GM19193 (cell line): Measurements from ENCODE around the gene CFAP299.

Source experiments
- POLR2A ChIP-seq: IDR thresholded peaks from 4 replicates; pipeline ENCODE4 v1.6.1; 2011; ENCODE audit not compliant: insufficient read depth, insufficient read length; ENCODE audit errors: extremely low read depth

Gene CFAP299

GRCh38 chr4:80412322-80412721, 76.8 kb downstream of the CFAP299 start:
- no peak for TF ChIP-seq POLR2A

GRCh38 chr4:80413086-80413485, 77.6 kb downstream of the CFAP299 start:
- no peak for TF ChIP-seq POLR2A

GRCh38 chr4:80417019-80417418, 81.5 kb downstream of the CFAP299 start:
- no peak for TF ChIP-seq POLR2A

GRCh38 chr4:80419946-80420345, 84.4 kb downstream of the CFAP299 start:
- no peak for TF ChIP-seq POLR2A

- no peak for TF ChIP-seq POLR2A
Measured at GRCh38 chr4:80420638-80421037, 85.1 kb downstream of the CFAP299 start.

GRCh38 chr4:80422727-80423404, 87.3 kb downstream of the CFAP299 start:
- TF ChIP-seq POLR2A: no peak

- TF ChIP-seq POLR2A: no peak
Measured at GRCh38 chr4:80423553-80424224, 88.2 kb downstream of the CFAP299 start.

GRCh38 chr4:80424225-80424581, 88.7 kb downstream of the CFAP299 start:
- TF ChIP-seq POLR2A: no peak

GRCh38 chr4:80425124-80426100, 89.9 kb downstream of the CFAP299 start:
- TF ChIP-seq POLR2A: no peak

GRCh38 chr4:80431203-80431965, 95.9 kb downstream of the CFAP299 start:
- no peak for TF ChIP-seq POLR2A

- no peak for TF ChIP-seq POLR2A
Measured at GRCh38 chr4:80434238-80434637, 98.7 kb downstream of the CFAP299 start.

GRCh38 chr4:80438016-80438415, 102.5 kb downstream of the CFAP299 start:
- no peak for TF ChIP-seq POLR2A

GRCh38 chr4:80446248-80446647, 110.7 kb downstream of the CFAP299 start:
- no peak for TF ChIP-seq POLR2A

GRCh38 chr4:80446664-80447063, 111.1 kb downstream of the CFAP299 start:
- TF ChIP-seq POLR2A: no peak

- no peak for TF ChIP-seq POLR2A
Measured at GRCh38 chr4:80447493-80447892, 112.0 kb downstream of the CFAP299 start.
